PC-9 (cell line): Measurements from ENCODE around the gene ZNF225. TPM values are rescaled to one million over a fixed set of nuclear protein-coding genes. Genes with fewer than 3 reads are reported as not detected.

ENCODE experiments used
- BruUV-seq: library from RNA; stranded (reverse); fragments of 400-500 nt; replicated peaks from 2 replicates; lab custom pipeline; 2021; lab: Mats Ljungman, UMichigan
- CTCF ChIA-PET: fragments of 300-600 bp; sonication (Branson Sonifier 250); formaldehyde crosslinking; loops from one replicate; lab custom pipeline; 2022; ENCODE audit warnings: antibody characterized with exemption; lab: Charles Lee
- POLR2A ChIA-PET: fragments of 300-600 bp; sonication (Branson Sonifier 250); formaldehyde crosslinking; loops from one replicate; lab custom pipeline; 2022; ENCODE audit warnings: antibody characterized with exemption; ENCODE audit not compliant: unreplicated experiment; lab: Charles Lee
- DNase-seq, 2 experiments: peaks; one replicate each; pipeline versions ENCODE4 v3.0.0 to v3.0.0-alpha.2; 2015 to 2022; ENCODE audit warnings: mixed read lengths in 1 of 2
- H2AFZ ChIP-seq: fragments of 200-600 bp; sonication (generic); 2 replicates; pipeline ENCODE4 v1.8.1; 2017; ENCODE audit warnings: antibody characterized with exemption
- H3F3A ChIP-seq: fragments of 200-600 bp; sonication (generic); 2 replicates; pipeline ENCODE4 v1.8.1; 2017; ENCODE audit warnings: antibody characterized with exemption, mild to moderate bottlenecking, low read depth; ENCODE audit not compliant: insufficient read depth
- H3K27ac ChIP-seq: fragments of 200-600 bp; sonication (generic); 2 replicates; pipeline ENCODE4 v1.6.1; 2016; ENCODE audit warnings: mixed run types
- H3K27me3 ChIP-seq: fragments of 200-600 bp; sonication (generic); 2 replicates; pipeline ENCODE4 v1.6.1; 2016; ENCODE audit warnings: low read depth, mixed run types; ENCODE audit not compliant: insufficient read depth
- H3K36me3 ChIP-seq: fragments of 200-600 bp; sonication (generic); 2 replicates; pipeline ENCODE4 v1.6.1; 2016; ENCODE audit warnings: low read depth, mixed run types
- H3K4me1 ChIP-seq: fragments of 200-600 bp; sonication (generic); replicated peaks from 2 replicates; pipeline ENCODE4 v1.6.1; 2016; ENCODE audit warnings: mixed run types; ENCODE audit not compliant: insufficient read depth
- H3K4me2 ChIP-seq: fragments of 200-600 bp; sonication (generic); 2 replicates; pipeline ENCODE4 v1.6.1; 2017; ENCODE audit warnings: mixed run types
- H3K4me3 ChIP-seq: fragments of 200-600 bp; sonication (generic); 2 replicates; pipeline ENCODE4 v1.6.1; 2016; ENCODE audit warnings: mixed run types
- H3K79me2 ChIP-seq: fragments of 200-600 bp; sonication (generic); 2 replicates; pipeline ENCODE4 v1.6.1; 2017; ENCODE audit warnings: low read depth, mixed run types
- H3K9me2 ChIP-seq: fragments of 200-600 bp; sonication (generic); 2 replicates; pipeline ENCODE4 v1.8.1; 2017; ENCODE audit warnings: mild to moderate bottlenecking; ENCODE audit not compliant: insufficient read depth
- H3K9me3 ChIP-seq: fragments of 200-600 bp; sonication (generic); 2 replicates; pipeline ENCODE4 v1.8.1; 2016; ENCODE audit warnings: low read depth; ENCODE audit not compliant: insufficient read depth
- H4K20me1 ChIP-seq: fragments of 200-600 bp; sonication (generic); 2 replicates; pipeline ENCODE4 v1.8.1; 2017; ENCODE audit not compliant: insufficient read depth
- EZH2 ChIP-seq: fragments of 200-600 bp; sonication (generic); IDR thresholded peaks from 2 replicates; pipeline ENCODE4 v1.8.0; 2017; ENCODE audit warnings: antibody characterized with exemption, low read depth
- intact Hi-C: fragments of 100-400 bp; cut with micrococcal nuclease; formaldehyde crosslinking; loops from one replicate; pipeline ENCODE4 v1.10.0; 2022; ENCODE audit not compliant: unreplicated experiment
- total RNA-seq: library from RNA; stranded (reverse); gene quantifications from 2 replicates; pipeline ENCODE4 v1.2.3, GENCODE V29; 2021
- TF ChIP-seq, protein P1 (sequence below): fragments of 200-600 bp; sonication (generic); conservative IDR thresholded peaks from 2 replicates; pipeline ENCODE4 v1.6.1; 2017; ENCODE audit warnings: mixed run types, antibody characterized with exemption, mild to moderate bottlenecking, moderate library complexity

The ZNF225 gene
- total RNA-seq, 1 experiment from 2014 or later, result 5.4 TPM

DNA sequence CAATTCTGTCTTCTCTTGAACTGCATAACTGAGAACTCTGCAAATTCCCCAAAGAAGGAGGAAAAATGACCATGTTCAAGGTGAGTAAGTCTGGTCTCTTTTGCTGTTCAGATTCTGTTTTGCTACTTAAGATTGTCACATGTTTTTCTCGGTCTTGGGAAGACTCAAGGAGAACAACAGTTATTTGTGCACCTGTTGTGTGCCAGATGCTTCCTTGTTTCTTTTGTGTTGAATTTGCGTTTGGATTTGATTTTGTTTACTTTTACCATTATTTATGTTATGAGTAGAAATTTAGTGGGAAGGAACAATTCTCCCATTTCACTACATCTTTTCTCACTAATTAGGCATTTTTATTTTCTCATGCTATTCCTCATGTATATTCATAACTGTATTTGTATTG, 36.9 kb upstream of the ZNF225 start:
- ChIA-PET CTCF (no interaction called here), POLR2A (no interaction called here)
- Histone ChIP-seq H3K9me3 (peaks cover 3% of the 10 kb centered on the region; the same call in 1 of the 2 replicates), H3K36me3 (peaks cover 3% of the 10 kb centered on the region; the same call in 1 of the 2 replicates), H2AFZ (no peak overlapping the region), H3K4me1 (peaks cover 7% of the 10 kb centered on the region; the same call in 1 of the 2 replicates), H3F3A (no peaks in the 10 kb centered on the region), H3K4me2 (no peak overlapping the region), H3K4me3 (no peak overlapping the region), H3K9me2 (no peaks in the 10 kb centered on the region), H4K20me1 (no peaks in the 10 kb centered on the region), H3K79me2 (peaks cover 7% of the 10 kb centered on the region; the same call in 1 of the 2 replicates), H3K27ac (no peak overlapping the region), H3K27me3 (no peaks in the 10 kb centered on the region)
- intact Hi-C loops, result no loop called here
- TF ChIP-seq EZH2, result no peak
- TF ChIP-seq, protein P1, sequence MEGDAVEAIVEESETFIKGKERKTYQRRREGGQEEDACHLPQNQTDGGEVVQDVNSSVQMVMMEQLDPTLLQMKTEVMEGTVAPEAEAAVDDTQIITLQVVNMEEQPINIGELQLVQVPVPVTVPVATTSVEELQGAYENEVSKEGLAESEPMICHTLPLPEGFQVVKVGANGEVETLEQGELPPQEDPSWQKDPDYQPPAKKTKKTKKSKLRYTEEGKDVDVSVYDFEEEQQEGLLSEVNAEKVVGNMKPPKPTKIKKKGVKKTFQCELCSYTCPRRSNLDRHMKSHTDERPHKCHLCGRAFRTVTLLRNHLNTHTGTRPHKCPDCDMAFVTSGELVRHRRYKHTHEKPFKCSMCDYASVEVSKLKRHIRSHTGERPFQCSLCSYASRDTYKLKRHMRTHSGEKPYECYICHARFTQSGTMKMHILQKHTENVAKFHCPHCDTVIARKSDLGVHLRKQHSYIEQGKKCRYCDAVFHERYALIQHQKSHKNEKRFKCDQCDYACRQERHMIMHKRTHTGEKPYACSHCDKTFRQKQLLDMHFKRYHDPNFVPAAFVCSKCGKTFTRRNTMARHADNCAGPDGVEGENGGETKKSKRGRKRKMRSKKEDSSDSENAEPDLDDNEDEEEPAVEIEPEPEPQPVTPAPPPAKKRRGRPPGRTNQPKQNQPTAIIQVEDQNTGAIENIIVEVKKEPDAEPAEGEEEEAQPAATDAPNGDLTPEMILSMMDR, result no peak
- DNase-seq, result no peak
- BruUV-seq, result no TSS peak

DNA sequence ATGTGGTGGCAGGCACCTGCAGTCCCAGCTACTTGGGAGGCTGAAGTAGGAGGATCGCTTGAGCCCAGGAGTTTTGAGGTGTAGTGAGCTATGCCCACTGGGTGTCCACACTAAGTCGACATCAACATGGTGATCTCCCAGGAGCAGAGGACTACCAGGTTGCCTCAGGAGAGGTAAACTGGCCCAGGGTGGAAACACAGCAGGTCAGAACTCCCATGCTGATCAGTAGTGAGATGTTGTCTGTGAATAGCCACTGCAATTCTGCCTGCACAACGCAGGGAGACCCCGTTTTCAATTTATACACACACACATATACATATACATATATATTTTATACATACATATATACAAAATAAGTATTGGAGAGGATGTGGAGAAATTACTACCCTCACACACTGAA, 21.1 kb upstream of the ZNF225 start:
- Histone ChIP-seq H3K9me2 (no peaks in the 10 kb centered on the region), H3K4me3 (no peak overlapping the region), H3K4me1 (peaks cover 19% of the 10 kb centered on the region), H3K27me3 (no peaks in the 10 kb centered on the region), H2AFZ (no peak overlapping the region), H3K9me3 (0 out of 2 replicates have a peak, but pooled peaks cover 3% of the 10 kb centered on the region), H3F3A (peaks cover 9% of the 10 kb centered on the region; the same call in 1 of the 2 replicates), H3K36me3 (peaks cover 6% of the 10 kb centered on the region), H3K27ac (no peak overlapping the region), H3K79me2 (peaks cover 20% of the 10 kb centered on the region), H3K4me2 (no peak overlapping the region), H4K20me1 (no peaks in the 10 kb centered on the region)
- intact Hi-C loops, result no loop called here
- TF ChIP-seq EZH2, result no peak
- TF ChIP-seq, protein P1, result no peak
- ChIA-PET CTCF (no interaction called here), POLR2A (no interaction called here)
- BruUV-seq, result no TSS peak
- no peak for DNase-seq

- Histone ChIP-seq H2AFZ (peak within 1 kb of the TSS; percentile 100), H3K36me3 (peaks cover 17% of the 10 kb centered on the region), H3K27ac (peak within 1 kb of the TSS; percentile 10; the same call in 1 of the 2 replicates), H3K9me3 (0 out of 2 replicates have a peak, but pooled peaks cover 3% of the 10 kb centered on the region), H3K79me2 (peaks cover 20% of the 10 kb centered on the region), H3F3A (peaks cover 9% of the 10 kb centered on the region; the same call in 1 of the 2 replicates), H4K20me1 (no peaks in the 10 kb centered on the region), H3K4me1 (peaks cover 19% of the 10 kb centered on the region), H3K4me3 (peak within 1 kb of the TSS; percentile 65), H3K27me3 (no peaks in the 10 kb centered on the region), H3K4me2 (peak within 1 kb of the TSS; percentile 97), H3K9me2 (no peaks in the 10 kb centered on the region)
- CTCF ChIA-PET, result no interaction called here
- peak; percentile 85 for DNase-seq
- BruUV-seq, result no TSS peak
- intact Hi-C loops, result loop anchor here (1.0 to 2.0 kb wide), 4 partner anchors 19 to 110 kb away; partner anchors contain the start of genes ZNF155, ZNF222 and ZNF225
- TF ChIP-seq, protein P1, result no peak
- TF ChIP-seq EZH2, result no peak
- POLR2A ChIA-PET, result interaction anchor here (0.9 kb wide), 1 partner anchor 551 kb away, joined by 3 read pairs; no protein-coding TSS in a partner anchor
Measured at GRCh38 chr19:44093931-44094765, 19.1 kb upstream of the ZNF225 start, which contains the start of gene ZNF224. TSS of gene ZNF224 (plus strand) at chr19:44094361. CDS start at chr19:44097874, 3,513 bp downstream.
